Activated CD8-positive, alpha-beta memory T cell treated with anti-CD3 and anti-CD28 coated beads for 4 hours (primary cell): ENCODE data around the gene VN1R4.
"Not testable (repeated sequence)": the region's sequence is repeated elsewhere in the genome, so short reads cannot be mapped to it uniquely, and the experiment has no call there.

Experiments used
- DNase-seq, 2 donors: peaks; one replicate each; pipeline ENCODE4 v3.0.0-alpha.2; 2020; ENCODE audit warnings: low read depth in 2 of 2

The VN1R4 gene, protein sequence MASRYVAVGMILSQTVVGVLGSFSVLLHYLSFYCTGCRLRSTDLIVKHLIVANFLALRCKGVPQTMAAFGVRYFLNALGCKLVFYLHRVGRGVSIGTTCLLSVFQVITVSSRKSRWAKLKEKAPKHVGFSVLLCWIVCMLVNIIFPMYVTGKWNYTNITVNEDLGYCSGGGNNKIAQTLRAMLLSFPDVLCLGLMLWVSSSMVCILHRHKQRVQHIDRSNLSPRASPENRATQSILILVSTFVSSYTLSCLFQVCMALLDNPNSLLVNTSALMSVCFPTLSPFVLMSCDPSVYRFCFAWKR

DNA sequence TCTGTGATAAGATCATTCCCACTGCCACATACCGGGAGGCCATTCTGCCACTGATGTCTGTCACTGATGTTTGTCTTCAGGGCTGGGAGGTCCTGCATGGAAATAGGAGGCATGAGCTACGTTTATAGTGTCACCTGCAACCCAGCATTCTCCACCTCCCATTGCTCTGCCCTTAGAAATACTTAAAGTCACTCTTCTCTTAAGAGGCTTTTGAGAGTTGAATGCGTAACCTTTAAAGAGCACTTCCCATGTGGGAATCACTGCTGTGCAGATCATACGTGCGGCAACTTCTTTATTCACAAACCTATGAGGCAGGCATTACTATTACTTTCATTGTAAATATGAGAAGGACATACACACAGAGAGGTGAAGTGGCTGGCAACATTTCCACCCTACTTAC, at the start of gene VN1R4:
Gene VN1R4 (minus strand): TSS at position 101 of the 400 bp plus-strand sequence. CDS start 58 bp downstream, at position 43.
- not testable (repeated sequence) for DNase-seq

DNA sequence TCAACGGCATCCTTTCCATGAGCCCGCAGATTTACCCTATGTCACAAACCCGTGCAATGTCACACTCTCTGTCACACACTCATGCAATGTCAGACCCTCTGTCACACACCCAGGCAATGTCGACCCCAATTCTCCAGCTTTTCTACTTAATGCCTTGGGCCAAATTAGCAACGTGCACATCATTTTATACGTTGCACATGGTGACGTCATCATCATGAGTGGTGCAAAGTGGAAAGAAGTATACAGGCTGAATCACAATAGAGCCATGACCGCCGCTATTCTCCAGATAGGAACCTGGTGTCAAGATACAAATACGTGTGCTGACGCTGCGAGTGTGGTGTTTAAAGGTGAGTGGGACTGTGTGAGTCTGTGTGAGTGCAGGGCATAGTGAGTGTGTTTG, 44.4 kb upstream of the VN1R4 start:
- DNase-seq, result no peak

DNA sequence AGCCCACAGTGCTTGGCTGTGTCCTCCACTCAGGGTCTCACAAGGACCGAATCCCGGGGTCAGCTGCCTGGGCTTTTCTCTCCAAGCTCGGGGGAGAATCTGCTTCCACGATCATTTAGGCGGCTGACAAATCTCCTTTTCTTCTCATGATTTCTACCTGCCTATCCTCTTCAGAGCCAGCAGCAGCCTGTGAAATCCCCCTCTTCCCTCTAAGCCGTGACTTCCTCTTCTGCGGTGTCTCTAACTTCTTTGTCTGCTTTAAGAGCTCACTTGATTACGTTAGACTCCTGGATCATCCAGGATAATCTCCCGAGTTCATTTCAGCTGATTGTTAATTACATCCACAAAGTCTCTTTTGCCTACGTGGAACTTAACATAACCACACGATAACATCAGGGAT, 43.5 kb upstream of the VN1R4 start:
- no peak for DNase-seq

DNA sequence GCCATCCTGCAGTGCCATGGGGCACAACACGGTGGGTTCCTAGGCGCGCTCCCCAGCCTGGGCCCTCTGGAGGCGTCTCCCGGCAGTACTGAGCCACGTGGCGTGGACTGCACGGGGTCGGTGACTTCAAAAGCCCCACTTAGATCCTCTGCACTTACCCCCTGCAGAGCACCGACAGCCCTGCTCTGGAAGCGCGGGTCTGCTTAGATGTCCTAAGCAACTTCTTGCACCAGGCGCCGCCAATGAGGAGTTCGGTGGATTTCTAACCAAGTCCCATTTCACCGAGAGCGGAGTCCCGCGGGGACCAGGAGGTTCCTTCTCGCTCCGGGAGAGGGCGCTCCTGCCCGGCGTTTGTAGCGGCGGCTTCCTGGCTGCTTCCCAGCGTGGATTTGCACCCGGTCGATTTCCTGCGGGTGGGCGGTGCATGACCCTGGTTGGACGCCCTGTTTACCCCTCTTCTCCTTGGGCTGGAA, 40.9 kb upstream of the VN1R4 start:
- no peak for DNase-seq

DNA sequence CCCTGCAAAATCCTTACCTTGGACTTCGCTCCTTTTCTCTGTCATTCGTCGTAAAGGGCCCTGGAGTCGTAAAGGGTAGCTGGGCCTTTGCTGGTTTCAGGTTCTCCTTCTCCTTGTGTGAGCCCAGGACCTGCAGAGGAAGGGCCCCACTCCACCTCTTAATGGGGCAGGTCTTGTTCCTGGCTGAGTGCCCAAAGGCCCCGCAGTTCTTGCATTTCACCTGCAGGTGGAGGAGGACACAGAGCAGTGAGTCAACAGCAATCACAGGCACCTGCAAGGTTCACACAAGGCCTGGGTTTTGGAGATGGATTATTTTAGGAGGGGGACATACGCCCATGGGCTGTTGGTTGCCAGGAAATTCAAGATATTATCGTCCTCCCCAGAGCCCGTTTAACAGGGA, 33.8 kb upstream of the VN1R4 start:
- DNase-seq, result not testable (repeated sequence)

DNA sequence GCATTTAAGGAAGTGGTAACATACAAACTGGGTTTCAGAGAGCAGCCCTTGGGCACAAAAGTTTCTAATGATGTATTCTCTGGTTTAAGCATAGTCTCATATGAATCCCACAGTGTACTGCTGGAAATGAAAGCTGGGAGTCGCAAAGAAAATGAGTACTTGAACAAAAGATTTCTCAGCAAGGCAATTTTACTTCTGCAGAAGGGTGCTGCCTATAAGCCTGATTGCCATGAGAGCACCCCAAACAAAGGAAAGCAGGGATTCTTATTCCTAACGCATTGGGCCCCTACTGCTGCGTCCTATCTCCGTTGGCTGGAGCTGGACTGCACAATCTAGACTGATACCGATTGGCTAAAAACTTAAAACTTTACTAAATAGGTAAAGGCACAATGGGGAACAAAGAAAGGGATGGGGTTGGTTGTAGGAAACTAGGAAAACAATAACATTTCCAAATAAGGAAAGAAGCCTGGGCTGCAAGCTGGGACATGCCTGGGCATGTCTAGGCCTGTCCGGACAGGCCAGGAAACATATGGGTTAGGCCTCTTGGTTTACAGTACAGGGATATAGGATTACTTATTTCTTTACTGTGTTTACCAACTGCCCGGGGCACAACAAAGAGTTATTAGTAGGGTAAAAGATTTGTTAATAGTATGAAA, 27.4 kb upstream of the VN1R4 start:
- DNase-seq, result no peak

DNA sequence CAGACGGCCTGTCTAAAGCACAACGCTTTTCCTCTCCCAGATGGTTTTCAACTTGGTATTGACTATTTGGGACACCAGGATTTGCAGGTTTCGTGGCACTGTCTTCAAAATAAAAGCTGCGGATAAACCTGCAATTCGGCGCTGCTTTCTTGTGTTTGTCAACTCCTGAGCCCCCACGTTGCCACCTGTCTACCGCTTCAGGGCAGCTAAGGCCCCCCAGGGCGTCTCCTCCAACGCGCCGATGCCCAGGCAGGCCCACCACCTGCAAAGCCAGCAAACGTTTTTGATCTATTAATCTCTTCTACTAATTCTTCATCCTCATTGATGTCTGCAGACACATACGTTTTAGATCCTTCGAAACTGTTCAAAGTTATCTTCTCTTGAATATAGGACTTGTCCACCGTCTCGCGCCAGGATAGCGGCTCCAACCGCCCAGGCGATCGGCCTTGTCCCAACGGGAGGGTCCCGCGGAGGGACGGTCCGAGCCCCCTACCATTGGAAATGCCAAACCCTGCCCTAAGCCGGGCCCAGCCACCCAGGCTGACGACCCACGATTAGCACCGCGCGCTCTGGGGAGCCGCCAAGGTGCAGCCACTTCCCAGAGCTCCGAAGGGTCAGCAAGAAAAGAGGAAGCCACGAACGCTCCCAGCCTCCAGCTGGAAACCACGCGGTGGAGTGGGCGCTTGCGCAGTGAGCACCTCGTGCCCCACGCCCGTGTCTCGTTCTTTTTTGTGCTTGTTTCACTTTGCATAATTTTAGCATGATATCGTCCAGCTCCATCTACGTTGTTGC, 23.4 kb upstream of the VN1R4 start:
- no peak for DNase-seq

DNA sequence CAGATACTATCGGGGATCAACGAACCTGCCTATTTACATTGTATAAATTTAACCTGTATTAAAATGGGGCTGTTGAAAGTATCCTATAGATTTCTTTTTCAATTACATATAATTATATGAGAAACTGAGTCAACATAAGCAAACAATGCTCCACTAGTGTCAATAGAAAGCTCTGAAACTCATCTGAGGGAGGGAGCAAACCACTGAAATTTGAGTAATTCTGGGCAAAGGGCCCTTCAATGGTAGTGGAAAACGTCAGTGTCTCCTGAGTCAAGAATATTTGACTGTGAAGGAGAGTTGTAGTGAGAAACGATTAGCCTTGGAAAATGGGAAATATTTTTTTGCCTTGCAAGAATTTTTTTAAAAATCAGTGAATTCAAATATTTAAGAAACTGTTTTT, 17.6 kb upstream of the VN1R4 start:
- no peak for DNase-seq

DNA sequence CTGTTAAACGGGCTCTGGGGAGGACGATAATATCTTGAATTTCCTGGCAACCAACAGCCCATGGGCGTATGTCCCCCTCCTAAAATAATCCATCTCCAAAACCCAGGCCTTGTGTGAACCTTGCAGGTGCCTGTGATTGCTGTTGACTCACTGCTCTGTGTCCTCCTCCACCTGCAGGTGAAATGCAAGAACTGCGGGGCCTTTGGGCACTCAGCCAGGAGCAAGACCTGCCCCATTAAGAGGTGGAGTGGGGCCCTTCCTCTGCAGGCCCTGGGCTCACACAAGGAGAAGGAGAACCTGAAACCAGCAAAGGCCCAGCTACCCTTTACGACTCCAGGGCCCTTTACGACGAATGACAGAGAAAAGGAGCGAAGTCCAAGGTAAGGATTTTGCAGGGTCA, 14.4 kb upstream of the VN1R4 start:
- DNase-seq, result not testable (repeated sequence)

DNA sequence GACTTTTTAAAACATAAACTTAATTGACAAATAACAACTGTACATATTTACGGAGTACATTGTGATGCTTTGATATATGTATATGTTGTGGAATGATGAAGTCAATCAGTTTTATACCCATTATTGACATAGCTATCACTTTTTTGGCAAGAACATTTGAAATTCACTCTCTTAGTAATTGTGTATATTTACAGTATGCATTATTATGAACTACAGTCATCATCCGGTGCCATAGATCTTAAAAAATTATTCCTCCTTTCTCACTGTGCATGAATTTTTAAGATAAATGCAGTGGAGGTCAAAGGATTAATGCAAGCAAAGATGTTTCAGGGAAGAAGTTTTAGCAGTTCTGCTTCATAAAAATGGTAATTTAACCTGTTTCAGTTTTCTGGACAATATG, 8.0 kb upstream of the VN1R4 start:
- DNase-seq, result no peak

DNA sequence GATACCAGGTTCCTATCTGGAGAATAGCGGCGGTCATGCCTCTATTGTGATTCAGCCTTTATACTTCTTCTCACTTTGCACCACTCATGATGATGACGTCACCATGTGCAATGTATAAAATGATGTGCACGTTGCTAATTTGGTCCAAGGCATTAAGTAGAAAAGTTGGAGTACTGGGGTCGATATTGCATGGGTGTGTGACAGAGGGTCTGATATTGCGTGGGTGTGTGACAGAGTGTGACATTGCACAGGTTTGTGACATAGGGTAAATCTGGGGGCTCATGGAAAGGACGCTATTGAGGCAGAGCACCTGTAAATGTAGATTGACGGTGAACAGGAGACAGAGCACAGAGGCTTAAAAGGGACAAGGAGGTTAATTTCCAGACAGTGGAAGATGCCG, 4.5 kb upstream of the VN1R4 start:
- no peak for DNase-seq

DNA sequence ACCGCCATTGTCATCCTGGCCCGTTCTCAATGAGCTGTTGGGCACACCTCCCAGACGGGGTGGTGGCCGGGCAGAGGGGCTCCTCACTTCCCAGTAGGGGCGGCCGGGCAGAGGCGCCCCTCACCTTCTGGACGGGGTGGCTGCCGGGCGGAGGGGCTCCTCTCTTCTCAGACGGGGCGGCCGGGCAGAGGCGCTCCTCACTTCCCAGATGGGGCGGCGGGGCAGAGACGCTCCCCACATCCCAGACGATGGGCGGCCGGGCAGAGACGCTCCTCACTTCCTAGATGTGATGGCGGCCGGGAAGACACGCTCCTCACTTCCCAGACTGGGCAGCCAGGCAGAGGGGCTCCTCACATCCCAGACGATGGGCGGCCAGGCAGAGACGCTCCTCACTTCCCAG, 2.3 kb upstream of the VN1R4 start:
- not testable (repeated sequence) for DNase-seq

DNA sequence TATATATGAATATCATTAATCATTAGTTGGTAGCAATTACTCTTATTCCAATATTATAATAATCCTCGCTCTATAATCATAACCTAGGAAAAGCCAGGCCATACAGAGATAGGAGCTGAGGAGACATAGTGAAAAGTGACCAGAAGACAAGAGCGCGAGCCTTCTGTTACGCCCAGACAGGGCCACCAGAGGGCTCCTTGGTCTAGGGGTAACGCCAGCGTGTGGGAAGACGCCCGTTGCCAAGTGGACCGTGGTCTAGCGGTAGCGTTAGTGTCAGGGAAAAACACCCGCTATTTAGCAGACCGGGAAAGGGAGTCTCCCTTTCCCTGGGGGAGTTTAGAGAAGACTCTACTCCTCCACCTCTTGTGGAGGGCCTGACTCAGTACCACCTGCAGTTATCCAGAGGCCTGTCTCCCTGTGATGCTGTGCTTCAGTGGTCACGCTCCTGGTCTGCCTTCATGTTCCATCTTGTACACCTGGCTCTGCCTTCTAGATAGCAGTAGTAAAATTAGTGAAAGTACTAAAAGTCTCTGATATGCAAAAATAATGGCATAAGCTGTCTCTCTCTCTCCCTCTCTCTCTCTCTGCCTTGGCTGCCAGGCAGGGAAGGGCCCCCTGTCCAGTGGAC, 9.7 kb downstream of the VN1R4 start, which contains the start of gene VN1R2:
Gene VN1R2 (plus strand): TSS at position 578 of the 628 bp plus-strand sequence. CDS start 84 bp downstream, outside the sequence.
- DNase-seq, result not testable (repeated sequence)

DNA sequence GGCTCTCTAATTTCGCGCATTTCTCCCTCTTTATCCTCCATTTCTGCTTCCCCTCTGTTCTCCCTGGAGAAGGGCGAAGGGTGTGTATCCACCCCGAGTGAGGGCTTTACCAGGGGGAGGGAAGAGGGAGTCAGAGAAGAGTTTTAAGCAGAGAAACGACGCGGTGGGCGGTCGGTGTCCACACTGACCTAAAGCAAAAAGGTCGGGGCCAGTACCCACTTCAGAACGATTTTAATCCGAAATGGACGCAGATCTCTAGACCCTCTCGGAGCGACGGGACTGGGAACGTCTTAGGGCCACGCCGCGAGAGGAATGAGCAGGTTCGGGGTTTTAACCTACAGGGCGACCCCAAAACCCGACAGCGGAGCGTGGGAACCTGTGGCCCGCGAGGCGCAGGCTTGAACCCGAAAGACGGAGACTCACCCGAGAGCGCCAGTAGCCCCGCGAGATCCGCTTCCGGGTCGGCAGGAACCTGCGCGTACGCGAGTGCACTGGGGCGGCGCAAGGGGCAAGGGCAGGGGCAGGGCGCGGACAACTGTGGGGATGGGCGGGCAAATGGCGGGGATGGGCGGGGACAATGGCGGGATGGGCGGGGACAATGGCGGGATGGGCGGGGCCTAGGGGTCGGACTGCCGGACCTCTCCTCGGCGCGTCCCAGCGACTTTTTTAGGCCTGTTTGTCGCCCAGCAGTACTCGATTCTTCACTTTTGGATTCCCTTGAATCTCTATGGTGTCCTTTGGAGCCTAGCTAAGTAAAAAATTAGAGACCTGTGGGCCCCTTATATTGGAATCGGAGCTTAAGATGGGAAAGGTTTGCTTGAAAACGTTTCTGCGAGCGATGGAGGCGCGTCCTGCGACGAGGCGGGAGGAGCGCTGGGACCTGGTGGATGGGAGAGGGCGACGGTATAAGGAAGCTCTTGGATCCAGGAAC, 12.8 kb downstream of the VN1R4 start, which contains the start of gene ZNF677:
Gene ZNF677 (minus strand): TSS at position 463 of the 931 bp plus-strand sequence. CDS start 3,323 bp downstream, outside the sequence.
- DNase-seq, result peak; percentile 65 to 70

DNA sequence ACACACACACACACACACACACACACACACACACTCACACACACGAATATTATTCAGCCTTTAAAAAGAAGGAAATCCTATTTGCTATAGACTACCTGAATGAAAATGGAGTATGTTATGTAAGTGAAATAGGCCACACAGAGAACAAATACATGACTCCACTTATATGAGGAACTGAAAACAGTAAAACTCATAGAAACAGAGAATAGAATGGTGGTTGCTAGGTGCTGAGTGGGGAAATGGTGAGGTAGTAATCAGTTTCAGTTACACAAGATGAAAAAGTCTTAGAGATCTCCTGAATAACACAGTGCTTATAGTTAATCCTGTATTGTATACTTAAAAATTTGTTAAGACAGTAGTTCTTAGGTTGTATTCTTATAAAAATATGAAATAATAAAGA, 21.0 kb downstream of the VN1R4 start:
- DNase-seq, result no peak

DNA sequence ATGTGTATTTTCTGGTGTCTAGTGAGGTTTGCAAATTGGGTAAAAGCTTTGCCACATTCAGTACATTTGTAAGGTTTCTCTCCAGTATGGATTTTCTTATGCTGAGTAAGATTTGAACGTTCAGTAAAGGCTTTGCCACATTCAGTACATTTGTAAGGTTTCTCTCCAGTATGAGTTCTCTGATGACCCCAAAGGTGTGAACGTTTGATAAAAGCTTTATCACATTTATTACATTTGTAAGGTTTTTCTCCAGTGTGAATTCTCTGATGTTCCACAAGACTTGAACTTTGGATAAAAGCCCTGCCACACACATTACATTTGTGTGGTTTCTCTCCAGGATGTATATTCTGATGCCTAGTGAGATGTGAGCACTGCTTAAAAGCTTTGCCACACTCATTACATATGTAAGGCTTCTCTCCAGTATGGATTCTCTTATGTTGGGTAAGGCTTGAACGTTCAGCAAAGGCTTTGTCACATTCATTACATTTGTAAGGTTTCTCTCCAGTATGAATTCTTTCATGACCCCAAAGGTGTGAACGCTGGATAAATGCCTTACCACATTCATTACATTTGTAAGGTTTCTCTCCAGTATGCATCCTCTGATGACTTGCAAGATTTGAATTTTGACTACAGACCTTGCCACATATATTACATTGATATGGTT, 30.3 kb downstream of the VN1R4 start:
- no peak for DNase-seq

DNA sequence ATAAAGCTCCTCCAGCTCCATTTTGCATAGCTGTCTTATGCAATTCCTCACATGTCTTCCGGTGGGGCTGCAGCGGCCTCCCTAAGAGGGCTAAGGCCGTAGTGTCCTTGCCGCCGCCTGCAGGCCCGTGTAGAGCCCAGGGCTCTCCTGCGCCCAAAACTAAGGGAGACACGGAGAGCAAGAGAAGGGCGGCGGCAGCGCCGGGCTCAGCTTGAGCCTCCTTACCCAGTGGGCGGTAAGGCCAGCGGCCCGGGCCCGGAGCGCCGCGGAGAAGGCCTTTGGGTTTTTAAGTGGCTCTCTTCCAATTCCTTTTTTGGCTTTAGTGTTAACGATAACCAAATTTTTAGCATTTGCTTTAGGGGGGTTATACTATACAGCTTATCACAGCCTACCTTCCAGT, 42.9 kb downstream of the VN1R4 start:
- no peak for DNase-seq

DNA sequence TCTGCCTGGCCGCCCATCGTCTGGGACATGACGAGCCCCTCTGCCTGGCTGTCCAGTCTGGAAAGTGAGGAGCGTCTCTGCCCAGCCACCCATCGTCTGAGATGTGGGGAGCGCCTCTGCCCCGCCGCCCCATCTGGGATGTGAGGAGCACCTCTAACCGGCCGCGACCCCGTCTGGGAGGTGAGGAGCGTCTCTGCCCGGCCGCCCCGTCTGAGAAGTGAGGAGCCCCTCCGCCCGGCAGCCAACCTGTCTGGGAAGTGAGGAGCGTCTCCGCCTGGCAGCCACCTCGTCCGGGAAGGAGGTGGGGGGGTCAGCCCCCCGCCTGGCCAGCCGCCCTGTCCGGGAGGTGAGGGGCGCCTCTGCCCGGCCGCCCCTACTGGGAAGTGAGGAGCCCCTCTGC, 44.8 kb downstream of the VN1R4 start:
- DNase-seq, result not testable (repeated sequence)
